SU-DHL-6 (cell line): Measurements from ENCODE around the gene PUM1.

Experiments
- EZH2phosphoT487 ChIP-seq: fragments of 200-600 bp; sonication (generic), shearing (Covaris generic); conservative IDR thresholded peaks from 2 replicates; pipeline ENCODE4 v1.6.1; 2018; ENCODE audit warnings: mild to moderate bottlenecking, antibody characterized with exemption, low read length, moderate library complexity, mixed read lengths
- TF ChIP-seq, protein P1 (sequence below): fragments of 200-600 bp; sonication (generic); IDR thresholded peaks from one replicate; pipeline ENCODE4 v1.5.1; 2017; ENCODE audit warnings: antibody characterized with exemption, mild to moderate bottlenecking, low read length, moderate library complexity; ENCODE audit not compliant: insufficient read depth, poor library complexity, severe bottlenecking

DNA sequence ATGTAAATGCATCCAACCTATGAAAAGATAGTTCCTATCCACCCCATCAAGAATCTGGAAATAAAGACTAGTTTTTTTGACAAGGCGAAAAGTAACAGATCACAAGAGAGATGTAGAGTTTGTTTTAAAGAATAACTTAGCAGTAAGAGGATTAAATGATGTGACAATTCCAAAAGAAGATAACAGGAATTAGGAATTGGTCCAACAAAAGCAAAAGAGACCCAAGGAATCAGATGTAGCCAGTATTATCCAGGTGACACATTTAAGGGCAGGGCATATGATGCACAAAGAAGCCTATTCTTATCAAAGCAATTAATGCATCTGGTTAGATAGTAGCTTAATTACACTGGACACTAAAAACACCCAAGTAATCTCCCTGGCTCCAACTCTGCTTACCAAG, 53.8 kb downstream of the PUM1 start:
- TF ChIP-seq, protein P1, sequence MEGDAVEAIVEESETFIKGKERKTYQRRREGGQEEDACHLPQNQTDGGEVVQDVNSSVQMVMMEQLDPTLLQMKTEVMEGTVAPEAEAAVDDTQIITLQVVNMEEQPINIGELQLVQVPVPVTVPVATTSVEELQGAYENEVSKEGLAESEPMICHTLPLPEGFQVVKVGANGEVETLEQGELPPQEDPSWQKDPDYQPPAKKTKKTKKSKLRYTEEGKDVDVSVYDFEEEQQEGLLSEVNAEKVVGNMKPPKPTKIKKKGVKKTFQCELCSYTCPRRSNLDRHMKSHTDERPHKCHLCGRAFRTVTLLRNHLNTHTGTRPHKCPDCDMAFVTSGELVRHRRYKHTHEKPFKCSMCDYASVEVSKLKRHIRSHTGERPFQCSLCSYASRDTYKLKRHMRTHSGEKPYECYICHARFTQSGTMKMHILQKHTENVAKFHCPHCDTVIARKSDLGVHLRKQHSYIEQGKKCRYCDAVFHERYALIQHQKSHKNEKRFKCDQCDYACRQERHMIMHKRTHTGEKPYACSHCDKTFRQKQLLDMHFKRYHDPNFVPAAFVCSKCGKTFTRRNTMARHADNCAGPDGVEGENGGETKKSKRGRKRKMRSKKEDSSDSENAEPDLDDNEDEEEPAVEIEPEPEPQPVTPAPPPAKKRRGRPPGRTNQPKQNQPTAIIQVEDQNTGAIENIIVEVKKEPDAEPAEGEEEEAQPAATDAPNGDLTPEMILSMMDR = no peak
- no peak for TF ChIP-seq EZH2phosphoT487
